IMR-90 (cell line): ENCODE measurements around the gene NEK4. TPM values are rescaled to one million over a fixed set of nuclear protein-coding genes. Genes with fewer than 3 reads are reported as not detected.

Experiments
- ATAC-seq: fragments of 200-7000 bp; cut with Tn5 transposase; 2 replicates; pipeline ENCODE4 v1.9.1; 2020; ENCODE audit warnings: low read depth, mild to moderate bottlenecking, moderate library complexity
- BruUV-seq: library from RNA; stranded (reverse); fragments of 400-500 nt; replicated peaks from 2 replicates; lab custom pipeline; 2021; lab: Mats Ljungman, UMichigan
- CTCF ChIA-PET: fragments of 300-600 bp; formaldehyde crosslinking; extraction: SDS; loops from one replicate; lab custom pipeline; 2021; ENCODE audit warnings: antibody characterized with exemption; lab: Yijun Ruan, JAX
- POLR2A ChIA-PET: fragments of 300-600 bp; sonication (Branson Sonifier 250); formaldehyde crosslinking; loops from one replicate; lab custom pipeline; 2022; ENCODE audit warnings: antibody characterized with exemption; ENCODE audit not compliant: unreplicated experiment; lab: Charles Lee
- DNase-seq: peaks from one replicate; pipeline ENCODE4 v3.0.0; 2013
- H2AFZ ChIP-seq: replicated peaks from 2 replicates; pipeline ENCODE3; 2013; ENCODE audit warnings: low read length, mild to moderate bottlenecking; ENCODE audit not compliant: poor library complexity
- H2AK5ac ChIP-seq: 2 replicates; pipeline ENCODE4 v1.6.1; 2013; ENCODE audit warnings: low read depth, low read length, inconsistent platforms
- H2AK9ac ChIP-seq: replicated peaks from 2 replicates; pipeline ENCODE3; 2013; ENCODE audit warnings: mild to moderate bottlenecking, low read depth, low read length, moderate library complexity; ENCODE audit not compliant: poor library complexity
- H2BK120ac ChIP-seq: 2 replicates; pipeline ENCODE4 v1.6.1; 2013; ENCODE audit warnings: low read depth, low read length, inconsistent platforms
- H2BK15ac ChIP-seq: 3 replicates; pipeline ENCODE4 v1.6.1; 2013; ENCODE audit warnings: low read depth, low read length, inconsistent platforms
- H2BK20ac ChIP-seq: 2 replicates; pipeline ENCODE4 v1.6.1; 2013; ENCODE audit warnings: low read depth, mild to moderate bottlenecking, inconsistent platforms, low read length, moderate library complexity
- H2BK5ac ChIP-seq: 2 replicates; pipeline ENCODE4 v1.6.1; 2013; ENCODE audit warnings: mild to moderate bottlenecking, low read depth, low read length, inconsistent platforms; ENCODE audit not compliant: poor library complexity, severe bottlenecking
- H3K14ac ChIP-seq: replicated peaks from 2 replicates; pipeline ENCODE4 v1.6.1; 2013; ENCODE audit warnings: low read depth, low read length, inconsistent platforms
- H3K18ac ChIP-seq: 2 replicates; pipeline ENCODE4 v1.6.1; 2013; ENCODE audit warnings: low read depth, low read length, control low read depth
- H3K23ac ChIP-seq: 2 replicates; pipeline ENCODE4 v1.6.1; 2013; ENCODE audit warnings: low read depth, low read length, inconsistent platforms
- H3K27ac ChIP-seq: 2 replicates; pipeline ENCODE4 v1.5.1; 2013; ENCODE audit warnings: mild to moderate bottlenecking, control low read depth, low read length; ENCODE audit not compliant: insufficient read depth
- H3K27me3 ChIP-seq: 2 replicates; pipeline ENCODE4 v1.6.1; 2013; ENCODE audit warnings: low read length; ENCODE audit not compliant: control insufficient read depth, insufficient read depth
- H3K36me3 ChIP-seq: 2 replicates; pipeline ENCODE4 v1.6.1; 2013; ENCODE audit warnings: low read length, mixed read lengths; ENCODE audit not compliant: control insufficient read depth, insufficient read depth
- H3K4ac ChIP-seq: 2 replicates; pipeline ENCODE4 v1.6.1; 2013; ENCODE audit warnings: low read depth, low read length, inconsistent platforms
- H3K4me1 ChIP-seq: 2 replicates; pipeline ENCODE4 v1.6.1; 2013; ENCODE audit warnings: low read length, mixed read lengths; ENCODE audit not compliant: control insufficient read depth, insufficient read depth
- H3K4me2 ChIP-seq: 2 replicates; pipeline ENCODE4 v1.6.1; 2013; ENCODE audit warnings: low read depth, mild to moderate bottlenecking, control low read depth, low read length, moderate library complexity
- H3K4me3 ChIP-seq: 2 replicates; pipeline ENCODE4 v1.5.1; 2013; ENCODE audit warnings: low read depth, mild to moderate bottlenecking, control low read depth, low read length, moderate library complexity; ENCODE audit not compliant: insufficient read depth
- H3K56ac ChIP-seq: 2 replicates; pipeline ENCODE4 v1.6.1; 2013; ENCODE audit warnings: low read length, inconsistent platforms; ENCODE audit not compliant: insufficient read depth; ENCODE audit errors: extremely low read depth
- H3K79me1 ChIP-seq, 2 experiments: 2 replicates each; pipeline ENCODE4 v1.6.1; 2013; ENCODE audit warnings: low read length in 2 of 2, inconsistent platforms in 1 of 2, low read depth in 1 of 2
- H3K9ac ChIP-seq: 2 replicates; pipeline ENCODE4 v1.6.1; 2013; ENCODE audit warnings: low read depth, low read length, control low read depth
- H3K9me1 ChIP-seq: 2 replicates; pipeline ENCODE4 v1.6.1; 2013; ENCODE audit warnings: low read length, inconsistent platforms; ENCODE audit not compliant: insufficient read depth
- H3K9me3 ChIP-seq: 2 replicates; pipeline ENCODE4 v1.6.1; 2013; ENCODE audit warnings: low read length; ENCODE audit not compliant: control insufficient read depth, insufficient read depth
- H4K20me1 ChIP-seq: 2 replicates; pipeline ENCODE4 v1.6.1; 2013; ENCODE audit warnings: low read length, inconsistent platforms; ENCODE audit not compliant: insufficient read depth
- H4K5ac ChIP-seq: 2 replicates; pipeline ENCODE4 v1.6.1; 2013; ENCODE audit warnings: mild to moderate bottlenecking, low read depth, low read length, control low read depth
- H4K8ac ChIP-seq, 2 experiments: 2 replicates each; pipeline ENCODE4 v1.6.1; 2013; ENCODE audit warnings: low read depth in 2 of 2, low read length in 2 of 2, control low read depth in 1 of 2, inconsistent platforms in 1 of 2
- H4K91ac ChIP-seq: 2 replicates; pipeline ENCODE4 v1.6.1; 2013; ENCODE audit warnings: low read depth, low read length, inconsistent platforms; ENCODE audit not compliant: insufficient read depth
- BHLHE40 ChIP-seq: fragments of 150-350 bp; IDR thresholded peaks from 2 replicates; pipeline ENCODE4 v1.6.1; 2016; ENCODE audit warnings: mild to moderate bottlenecking, low read depth, low read length
- CHD1 ChIP-seq: IDR thresholded peaks from 2 replicates; pipeline ENCODE4 v1.6.1; 2012; ENCODE audit warnings: low read depth, low read length, improper control_type of control experiment
- CTCF ChIP-seq: conservative IDR thresholded peaks from 2 replicates; pipeline ENCODE4 v1.5.1; 2012; ENCODE audit warnings: mild to moderate bottlenecking, low read depth, low read length, improper control_type of control experiment
- ELK1 ChIP-seq: fragments of 150-350 bp; IDR thresholded peaks from 2 replicates; pipeline ENCODE4 v1.6.1; 2016; ENCODE audit warnings: low read depth, mild to moderate bottlenecking, low read length, moderate library complexity, borderline replicate concordance
- FOS ChIP-seq: fragments of 150-350 bp; IDR thresholded peaks from 2 replicates; pipeline ENCODE4 v1.6.1; 2016; ENCODE audit warnings: low read depth, low read length
- MAFK ChIP-seq: IDR thresholded peaks from 2 replicates; pipeline ENCODE4 v1.6.1; 2012; ENCODE audit warnings: low read depth, low read length, improper control_type of control experiment
- MAZ ChIP-seq: IDR thresholded peaks from 2 replicates; pipeline ENCODE4 v1.6.1; 2012; ENCODE audit warnings: low read depth, mild to moderate bottlenecking, low read length, improper control_type of control experiment, moderate library complexity, borderline replicate concordance
- MXI1 ChIP-seq: IDR thresholded peaks from 2 replicates; pipeline ENCODE4 v1.6.1; 2012; ENCODE audit warnings: low read depth, mild to moderate bottlenecking, low read length, moderate library complexity, borderline replicate concordance
- NFE2L2 ChIP-seq: fragments of 150-350 bp; IDR thresholded peaks from 2 replicates; pipeline ENCODE4 v1.6.1; 2016; ENCODE audit warnings: low read depth, mild to moderate bottlenecking, low read length
- POLR2A ChIP-seq: IDR thresholded peaks from 2 replicates; pipeline ENCODE4 v1.6.1; 2012; ENCODE audit warnings: mild to moderate bottlenecking, low read depth, low read length
- RAD21 ChIP-seq: IDR thresholded peaks from 2 replicates; pipeline ENCODE4 v1.6.1; 2012; ENCODE audit warnings: low read length, improper control_type of control experiment
- RCOR1 ChIP-seq: IDR thresholded peaks from 2 replicates; pipeline ENCODE4 v1.6.1; 2012; ENCODE audit warnings: mild to moderate bottlenecking, low read length, improper control_type of control experiment; ENCODE audit not compliant: insufficient replicate concordance
- RFX5 ChIP-seq: IDR thresholded peaks from 2 replicates; pipeline ENCODE4 v1.8.0; 2012; ENCODE audit warnings: low read depth, mild to moderate bottlenecking, low read length, moderate library complexity
- SMC3 ChIP-seq: fragments of 150-350 bp; IDR thresholded peaks from 2 replicates; pipeline ENCODE4 v1.6.1; 2016; ENCODE audit warnings: low read depth, mild to moderate bottlenecking, antibody characterized with exemption, low read length, moderate library complexity
- USF2 ChIP-seq: fragments of 150-350 bp; IDR thresholded peaks from 2 replicates; pipeline ENCODE4 v1.6.1; 2017; ENCODE audit warnings: mild to moderate bottlenecking, antibody characterized with exemption, low read length, low read depth
- WGBS, 2 experiments: methylation state at CpG; one replicate each; pipeline versions ENCODE4 v1.1.5 to v1.1.7; 2013; ENCODE audit warnings: missing lambda C conversion rate in 2 of 2; ENCODE audit not compliant: insufficient read length in 1 of 2; ENCODE audit errors: extremely low coverage in 2 of 2; 5-methylcytosine and 5-hydroxymethylcytosine counted together
- dilution Hi-C: fragments of 300-500 bp; cut with HindIII; formaldehyde crosslinking; loops from one replicate; pipeline ENCODE4 v1.14.3; 2018; ENCODE audit warnings: low sequenced_read_pairs; ENCODE audit not compliant: unreplicated experiment
- in situ Hi-C: fragments of 300-500 bp; cut with MboI; formaldehyde crosslinking; loops from 3 replicates; pipeline ENCODE4 v1.14.3; 2019; ENCODE audit warnings: low sequenced_read_pairs, inconsistent platforms, mixed read lengths
- intact Hi-C: fragments of 100-400 bp; cut with micrococcal nuclease; formaldehyde crosslinking; loops from 2 replicates; pipeline ENCODE4 v1.10.0; 2022
- polyA plus RNA-seq, 3 experiments: library from polyadenylated mRNA; depleted of rRNA; stranded (reverse); fragments of >200 nt; gene quantifications; 2 replicates each; pipeline ENCODE4 v1.2.3, GENCODE V29; 2012; ENCODE audit warnings: low replicate concordance in 1 of 3
- total RNA-seq: library from RNA; depleted of rRNA; stranded (reverse); fragments of >200 nt; gene quantifications from 2 replicates; pipeline ENCODE4 v1.2.3, GENCODE V29; 2012

The NEK4 gene
- total and polyA plus RNA-seq, 2 of the 4 experiments (the other 2 are of a cell fraction) = 10.3 to 24.7 TPM

GRCh38 chr3:52790337-52790736 is 19.6 kb upstream of the NEK4 start:
- no peak overlapping the region for H2BK15ac ChIP-seq
- DNase-seq = no peak
- no peak overlapping the region for H3K4me3 ChIP-seq
- H3K9me3 ChIP-seq = no peaks in the 10 kb centered on the region
- TF ChIP-seq CHD1 (no peak), CTCF (no peak), BHLHE40 (no peak), RFX5 (no peak), RCOR1 (no peak), MAZ (no peak), MXI1 (no peak), FOS (no peak), NFE2L2 (no peak), RAD21 (no peak), MAFK (no peak), SMC3 (no peak), USF2 (no peak), POLR2A (no peak), ELK1 (no peak)
- in situ Hi-C loops = no loop called here
- H2AFZ ChIP-seq = no peak overlapping the region
- no peak overlapping the region for H3K4ac ChIP-seq
- no peak overlapping the region for H3K4me2 ChIP-seq
- H4K5ac ChIP-seq = no peak overlapping the region
- H4K91ac ChIP-seq = no peak overlapping the region
- H2BK20ac ChIP-seq = no peak overlapping the region
- ChIA-PET CTCF (no interaction called here), POLR2A (no interaction called here)
- H3K14ac ChIP-seq = no peak overlapping the region
- H4K20me1 ChIP-seq = no peaks in the 10 kb centered on the region
- H4K8ac ChIP-seq = no peak overlapping the region
- H3K9ac ChIP-seq = no peak overlapping the region
- intact Hi-C loops = no loop called here
- no peak overlapping the region for H3K27ac ChIP-seq
- dilution Hi-C loops = no loop called here
- ATAC-seq = no peak
- no peaks in the 10 kb centered on the region; the same call in 1 of the 2 replicates for H3K9me1 ChIP-seq
- H2AK9ac ChIP-seq = no peak overlapping the region
- H3K36me3 ChIP-seq = no peaks in the 10 kb centered on the region
- no peak overlapping the region for H3K18ac ChIP-seq
- no peak overlapping the region for H3K23ac ChIP-seq
- no peak overlapping the region for H2AK5ac ChIP-seq
- WGBS, 2 experiments = 75% methylated on average over 5 of the region's 7 CpGs; no CpG with 5 or more reads in 1 of the 2 experiments
- no peaks in the 10 kb centered on the region for H3K4me1 ChIP-seq
- H2BK120ac ChIP-seq = no peak overlapping the region
- H3K56ac ChIP-seq = no peak overlapping the region
- H3K27me3 ChIP-seq = peaks cover 37% of the 10 kb centered on the region
- BruUV-seq = no TSS peak
- no peak overlapping the region for H2BK5ac ChIP-seq
- no peaks in the 10 kb centered on the region for H3K79me1 ChIP-seq
